Measurements from ENCODE around the gene MTMR12. TPM values are rescaled to one million over a fixed set of nuclear protein-coding genes. Genes with fewer than 3 reads are reported as not detected.

Gene MTMR12
- total and polyA plus RNA-seq, 2 of the 13 experiments (the other 11 are each of a cell fraction or from before 2014, with no cell fraction given) = 23.4 to 36.6 TPM

DNA sequence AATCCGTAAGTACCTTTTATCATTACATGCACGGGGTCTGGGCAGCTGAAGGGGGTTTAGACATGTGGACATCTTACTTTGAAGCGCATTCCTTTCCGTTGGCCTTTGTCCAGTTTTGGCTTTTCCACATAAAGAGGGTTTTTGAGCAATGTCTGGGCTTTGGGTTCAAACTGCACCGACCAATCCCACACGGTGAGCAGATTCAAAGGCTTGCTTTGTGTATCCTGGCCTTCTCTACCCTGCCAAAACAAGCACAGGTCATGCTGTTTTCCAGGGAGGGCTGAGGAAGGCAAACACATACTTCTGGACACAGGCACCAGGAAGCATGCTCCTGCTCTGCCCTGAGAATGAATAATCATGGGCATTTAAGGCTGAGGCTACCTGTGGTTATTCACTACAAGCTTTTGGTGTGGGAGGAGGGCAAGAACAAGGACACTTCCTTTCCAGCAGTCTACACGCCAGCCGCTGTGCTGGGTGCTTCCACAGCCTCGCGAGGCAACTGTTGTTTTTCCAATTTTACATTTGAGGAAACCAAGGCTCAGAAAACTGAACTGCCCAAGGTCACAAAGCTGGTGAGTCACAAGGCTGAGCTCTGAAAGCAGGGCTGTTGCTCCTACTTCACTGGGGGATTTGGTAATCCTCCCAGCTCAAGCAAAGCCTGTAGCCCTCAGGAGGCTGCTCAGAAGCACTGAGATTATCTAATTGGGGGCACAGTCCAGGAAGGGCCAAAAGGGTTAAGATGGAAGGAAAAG, 78.9 kb downstream of the MTMR12 start (continued):
- TF ChIP-seq, protein P1, sequence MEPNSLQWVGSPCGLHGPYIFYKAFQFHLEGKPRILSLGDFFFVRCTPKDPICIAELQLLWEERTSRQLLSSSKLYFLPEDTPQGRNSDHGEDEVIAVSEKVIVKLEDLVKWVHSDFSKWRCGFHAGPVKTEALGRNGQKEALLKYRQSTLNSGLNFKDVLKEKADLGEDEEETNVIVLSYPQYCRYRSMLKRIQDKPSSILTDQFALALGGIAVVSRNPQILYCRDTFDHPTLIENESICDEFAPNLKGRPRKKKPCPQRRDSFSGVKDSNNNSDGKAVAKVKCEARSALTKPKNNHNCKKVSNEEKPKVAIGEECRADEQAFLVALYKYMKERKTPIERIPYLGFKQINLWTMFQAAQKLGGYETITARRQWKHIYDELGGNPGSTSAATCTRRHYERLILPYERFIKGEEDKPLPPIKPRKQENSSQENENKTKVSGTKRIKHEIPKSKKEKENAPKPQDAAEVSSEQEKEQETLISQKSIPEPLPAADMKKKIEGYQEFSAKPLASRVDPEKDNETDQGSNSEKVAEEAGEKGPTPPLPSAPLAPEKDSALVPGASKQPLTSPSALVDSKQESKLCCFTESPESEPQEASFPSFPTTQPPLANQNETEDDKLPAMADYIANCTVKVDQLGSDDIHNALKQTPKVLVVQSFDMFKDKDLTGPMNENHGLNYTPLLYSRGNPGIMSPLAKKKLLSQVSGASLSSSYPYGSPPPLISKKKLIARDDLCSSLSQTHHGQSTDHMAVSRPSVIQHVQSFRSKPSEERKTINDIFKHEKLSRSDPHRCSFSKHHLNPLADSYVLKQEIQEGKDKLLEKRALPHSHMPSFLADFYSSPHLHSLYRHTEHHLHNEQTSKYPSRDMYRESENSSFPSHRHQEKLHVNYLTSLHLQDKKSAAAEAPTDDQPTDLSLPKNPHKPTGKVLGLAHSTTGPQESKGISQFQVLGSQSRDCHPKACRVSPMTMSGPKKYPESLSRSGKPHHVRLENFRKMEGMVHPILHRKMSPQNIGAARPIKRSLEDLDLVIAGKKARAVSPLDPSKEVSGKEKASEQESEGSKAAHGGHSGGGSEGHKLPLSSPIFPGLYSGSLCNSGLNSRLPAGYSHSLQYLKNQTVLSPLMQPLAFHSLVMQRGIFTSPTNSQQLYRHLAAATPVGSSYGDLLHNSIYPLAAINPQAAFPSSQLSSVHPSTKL (CRISPR knock-in tag; IDR thresholded peaks at IDR 0.05) = peak; percentile 80
- TF ChIP-seq ZBTB1 (CRISPR knock-in tag; IDR thresholded peaks at IDR 0.05; ENCODE audit: borderline replicate concordance) = no peak
- peak; percentile 82; the same call in 1 of the 2 replicates for TF ChIP-seq ZNF816 (CRISPR knock-in tag; IDR thresholded peaks at IDR 0.05; ENCODE audit: borderline replicate concordance)
- TF ChIP-seq, protein P2, sequence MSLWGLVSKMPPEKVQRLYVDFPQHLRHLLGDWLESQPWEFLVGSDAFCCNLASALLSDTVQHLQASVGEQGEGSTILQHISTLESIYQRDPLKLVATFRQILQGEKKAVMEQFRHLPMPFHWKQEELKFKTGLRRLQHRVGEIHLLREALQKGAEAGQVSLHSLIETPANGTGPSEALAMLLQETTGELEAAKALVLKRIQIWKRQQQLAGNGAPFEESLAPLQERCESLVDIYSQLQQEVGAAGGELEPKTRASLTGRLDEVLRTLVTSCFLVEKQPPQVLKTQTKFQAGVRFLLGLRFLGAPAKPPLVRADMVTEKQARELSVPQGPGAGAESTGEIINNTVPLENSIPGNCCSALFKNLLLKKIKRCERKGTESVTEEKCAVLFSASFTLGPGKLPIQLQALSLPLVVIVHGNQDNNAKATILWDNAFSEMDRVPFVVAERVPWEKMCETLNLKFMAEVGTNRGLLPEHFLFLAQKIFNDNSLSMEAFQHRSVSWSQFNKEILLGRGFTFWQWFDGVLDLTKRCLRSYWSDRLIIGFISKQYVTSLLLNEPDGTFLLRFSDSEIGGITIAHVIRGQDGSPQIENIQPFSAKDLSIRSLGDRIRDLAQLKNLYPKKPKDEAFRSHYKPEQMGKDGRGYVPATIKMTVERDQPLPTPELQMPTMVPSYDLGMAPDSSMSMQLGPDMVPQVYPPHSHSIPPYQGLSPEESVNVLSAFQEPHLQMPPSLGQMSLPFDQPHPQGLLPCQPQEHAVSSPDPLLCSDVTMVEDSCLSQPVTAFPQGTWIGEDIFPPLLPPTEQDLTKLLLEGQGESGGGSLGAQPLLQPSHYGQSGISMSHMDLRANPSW (CRISPR knock-in tag; IDR thresholded peaks at IDR 0.05; ENCODE audit: borderline replicate concordance) = no peak; the same call in none of the 2 replicates
- TF ChIP-seq KDM3A (CRISPR knock-in tag; IDR thresholded peaks at IDR 0.05; ENCODE audit: low read depth) = peak; percentile 53
- TF ChIP-seq, protein P3, sequence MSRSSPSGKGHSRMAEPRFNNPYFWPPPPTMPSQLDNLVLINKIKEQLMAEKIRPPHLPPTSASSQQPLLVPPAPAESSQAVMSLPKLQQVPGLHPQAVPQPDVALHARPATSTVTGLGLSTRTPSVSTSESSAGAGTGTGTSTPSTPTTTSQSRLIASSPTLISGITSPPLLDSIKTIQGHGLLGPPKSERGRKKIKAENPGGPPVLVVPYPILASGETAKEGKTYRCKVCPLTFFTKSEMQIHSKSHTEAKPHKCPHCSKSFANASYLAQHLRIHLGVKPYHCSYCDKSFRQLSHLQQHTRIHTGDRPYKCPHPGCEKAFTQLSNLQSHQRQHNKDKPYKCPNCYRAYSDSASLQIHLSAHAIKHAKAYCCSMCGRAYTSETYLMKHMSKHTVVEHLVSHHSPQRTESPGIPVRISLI (CRISPR knock-in tag; IDR thresholded peaks at IDR 0.05; ENCODE audit: borderline replicate concordance) = no peak; the same call in 1 of the 2 replicates
- no peak for TF ChIP-seq PAX8 (CRISPR knock-in tag; IDR thresholded peaks at IDR 0.05; ENCODE audit: borderline replicate concordance)
- peak; percentile 20; the same call in 1 of the 2 replicates for TF ChIP-seq TSC22D2 (CRISPR knock-in tag; IDR thresholded peaks at IDR 0.05; ENCODE audit: borderline replicate concordance)
- peak; percentile 48; the same call in 1 of the 2 replicates for TF ChIP-seq SP5 (CRISPR knock-in tag; IDR thresholded peaks at IDR 0.05; ENCODE audit: borderline replicate concordance, low read depth)
- no peak for TF ChIP-seq NCOA5 (CRISPR knock-in tag; IDR thresholded peaks at IDR 0.05)
- TF ChIP-seq, protein P4, sequence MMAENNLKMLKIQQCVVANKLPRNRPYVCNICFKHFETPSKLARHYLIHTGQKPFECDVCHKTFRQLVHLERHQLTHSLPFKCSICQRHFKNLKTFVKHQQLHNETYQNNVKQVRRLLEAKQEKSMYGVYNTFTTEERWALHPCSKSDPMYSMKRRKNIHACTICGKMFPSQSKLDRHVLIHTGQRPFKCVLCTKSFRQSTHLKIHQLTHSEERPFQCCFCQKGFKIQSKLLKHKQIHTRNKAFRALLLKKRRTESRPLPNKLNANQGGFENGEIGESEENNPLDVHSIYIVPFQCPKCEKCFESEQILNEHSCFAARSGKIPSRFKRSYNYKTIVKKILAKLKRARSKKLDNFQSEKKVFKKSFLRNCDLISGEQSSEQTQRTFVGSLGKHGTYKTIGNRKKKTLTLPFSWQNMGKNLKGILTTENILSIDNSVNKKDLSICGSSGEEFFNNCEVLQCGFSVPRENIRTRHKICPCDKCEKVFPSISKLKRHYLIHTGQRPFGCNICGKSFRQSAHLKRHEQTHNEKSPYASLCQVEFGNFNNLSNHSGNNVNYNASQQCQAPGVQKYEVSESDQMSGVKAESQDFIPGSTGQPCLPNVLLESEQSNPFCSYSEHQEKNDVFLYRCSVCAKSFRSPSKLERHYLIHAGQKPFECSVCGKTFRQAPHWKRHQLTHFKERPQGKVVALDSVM (CRISPR knock-in tag; IDR thresholded peaks at IDR 0.05) = peak; percentile 67
- peak; percentile 88; the same call in 1 of the 2 replicates for TF ChIP-seq ZNF788 (CRISPR knock-in tag; IDR thresholded peaks at IDR 0.05; ENCODE audit: borderline replicate concordance)
- TF ChIP-seq RAD21 (CRISPR knock-in tag; IDR thresholded peaks at IDR 0.05) = peak; percentile 8; the same call in 1 of the 2 replicates

Measured in HepG2 (cell line).